ENCODE data around the gene EEIG1. TPM values are rescaled to one million over a fixed set of nuclear protein-coding genes. Genes with fewer than 3 reads are reported as not detected.

The EEIG1 gene
- total RNA-seq, 1 donor from 2014 or later, result 27.3 TPM

DNA sequence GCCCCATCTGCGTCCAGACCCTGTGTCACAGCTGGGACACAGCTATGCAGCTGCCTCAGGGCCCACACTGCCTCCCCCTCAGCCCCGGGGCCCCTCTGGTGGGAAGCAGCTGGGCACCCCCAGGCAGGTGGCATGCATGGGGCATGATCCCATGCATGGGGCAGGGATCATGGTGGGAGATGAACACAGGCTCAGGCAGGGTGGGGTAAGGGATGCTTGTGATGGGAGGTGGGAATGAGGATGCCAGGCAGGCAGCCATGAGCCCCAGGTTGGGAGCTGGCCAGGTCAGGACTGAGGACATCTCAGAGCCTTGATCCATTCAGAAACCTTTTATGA lies 19.7 kb downstream of the EEIG1 start:
- Mint-ChIP-seq H3K4me1 (ENCODE audit: unreplicated experiment) (no peaks in the 10 kb centered on the region), H3K27ac (ENCODE audit: unreplicated experiment) (no peak overlapping the region)

DNA sequence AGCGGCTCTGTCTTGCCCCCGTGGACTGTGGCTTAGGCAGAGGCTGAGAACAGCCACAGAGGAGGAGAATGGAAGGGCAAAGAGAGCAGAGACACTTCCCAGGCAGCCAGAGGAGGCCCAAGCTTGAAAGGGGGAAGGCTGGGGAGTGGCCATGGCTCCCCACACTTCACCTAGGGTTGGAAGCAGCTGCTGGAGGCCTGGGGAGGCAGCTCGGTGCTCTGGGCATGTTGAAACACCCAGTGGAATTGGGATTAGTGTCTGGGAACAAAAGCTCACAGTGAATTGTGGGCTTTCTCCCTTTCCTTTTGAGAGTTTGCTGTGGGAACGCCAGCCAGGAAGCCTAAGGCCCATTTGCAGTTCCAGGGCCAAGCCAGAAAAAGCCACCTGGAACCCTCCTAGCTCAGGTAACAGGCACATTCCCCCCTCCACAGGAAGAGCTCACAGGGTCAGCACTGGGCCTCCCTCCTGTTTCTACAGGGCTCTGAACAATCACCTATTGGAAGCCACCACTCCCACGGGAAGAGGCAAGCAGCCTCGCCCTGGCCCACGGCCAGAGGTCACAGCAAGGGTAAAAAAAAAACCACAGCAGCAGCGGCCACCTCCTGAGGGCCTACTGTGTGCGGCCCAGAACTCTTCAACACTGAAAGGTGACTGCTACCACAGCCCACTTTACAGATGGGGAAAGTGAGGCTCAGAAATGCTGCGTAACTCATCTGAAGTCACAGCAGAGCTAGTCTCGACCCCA lies 20.2 kb downstream of the EEIG1 start:
- H3K27ac Mint-ChIP-seq (ENCODE audit: unreplicated experiment), result no peak overlapping the region

More for the DNA sequence above, 19.7 kb downstream of the EEIG1 start:
- TF ChIP-seq, protein P1, sequence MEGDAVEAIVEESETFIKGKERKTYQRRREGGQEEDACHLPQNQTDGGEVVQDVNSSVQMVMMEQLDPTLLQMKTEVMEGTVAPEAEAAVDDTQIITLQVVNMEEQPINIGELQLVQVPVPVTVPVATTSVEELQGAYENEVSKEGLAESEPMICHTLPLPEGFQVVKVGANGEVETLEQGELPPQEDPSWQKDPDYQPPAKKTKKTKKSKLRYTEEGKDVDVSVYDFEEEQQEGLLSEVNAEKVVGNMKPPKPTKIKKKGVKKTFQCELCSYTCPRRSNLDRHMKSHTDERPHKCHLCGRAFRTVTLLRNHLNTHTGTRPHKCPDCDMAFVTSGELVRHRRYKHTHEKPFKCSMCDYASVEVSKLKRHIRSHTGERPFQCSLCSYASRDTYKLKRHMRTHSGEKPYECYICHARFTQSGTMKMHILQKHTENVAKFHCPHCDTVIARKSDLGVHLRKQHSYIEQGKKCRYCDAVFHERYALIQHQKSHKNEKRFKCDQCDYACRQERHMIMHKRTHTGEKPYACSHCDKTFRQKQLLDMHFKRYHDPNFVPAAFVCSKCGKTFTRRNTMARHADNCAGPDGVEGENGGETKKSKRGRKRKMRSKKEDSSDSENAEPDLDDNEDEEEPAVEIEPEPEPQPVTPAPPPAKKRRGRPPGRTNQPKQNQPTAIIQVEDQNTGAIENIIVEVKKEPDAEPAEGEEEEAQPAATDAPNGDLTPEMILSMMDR (IDR thresholded peaks at IDR 0.05; ENCODE audit: unreplicated experiment), result no peak
- DNase-seq (ENCODE audit: low spot score), result no peak
- H3K4me3 Mint-ChIP-seq (ENCODE audit: unreplicated experiment), result peak overlapping the region; percentile 18
- no peaks in the 10 kb centered on the region for H3K36me3 Mint-ChIP-seq (ENCODE audit: low read depth, unreplicated experiment)
- no peaks in the 10 kb centered on the region for H3K9me3 Mint-ChIP-seq (ENCODE audit: unreplicated experiment)
- H3K27me3 Mint-ChIP-seq (ENCODE audit: unreplicated experiment), result peaks cover 10% of the 10 kb centered on the region

DNA sequence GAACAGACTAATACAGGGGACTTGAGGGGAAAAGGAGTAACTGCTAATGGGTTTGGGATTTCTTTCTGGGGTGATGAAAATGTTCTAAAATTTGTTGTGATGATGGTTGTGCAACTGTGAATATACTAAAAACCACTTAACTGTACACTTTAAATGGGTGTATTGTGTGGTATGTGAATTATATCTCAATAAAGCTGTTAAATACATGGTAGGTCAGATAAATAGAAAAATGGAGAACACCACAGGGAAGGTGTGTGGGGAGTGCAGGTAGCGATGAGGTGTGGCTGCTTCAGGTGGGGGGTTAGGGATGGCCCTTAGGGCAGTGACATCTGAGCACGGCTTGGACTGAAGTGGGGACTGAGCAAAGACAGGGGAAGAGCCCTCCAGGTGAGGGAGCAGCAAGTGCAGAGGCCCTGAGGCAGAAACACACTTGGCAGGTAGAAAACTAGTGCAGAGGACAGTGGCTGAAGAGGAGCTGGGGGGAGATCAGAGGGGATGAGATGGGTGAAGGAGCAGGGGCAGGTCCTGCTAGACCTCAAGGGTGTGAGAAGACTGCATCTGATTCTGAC lies 20.9 kb downstream of the EEIG1 start:
- H3K36me3 Mint-ChIP-seq (ENCODE audit: low read depth, unreplicated experiment), result no peaks in the 10 kb centered on the region
- H3K27ac Mint-ChIP-seq (ENCODE audit: unreplicated experiment), result peak overlapping the region; percentile 4
- peaks cover 10% of the 10 kb centered on the region for H3K27me3 Mint-ChIP-seq (ENCODE audit: unreplicated experiment)
- DNase-seq (ENCODE audit: low spot score), result no peak
- no peak overlapping the region for H3K4me3 Mint-ChIP-seq (ENCODE audit: unreplicated experiment)
- H3K4me1 Mint-ChIP-seq (ENCODE audit: unreplicated experiment), result peaks cover 3% of the 10 kb centered on the region
- H3K9me3 Mint-ChIP-seq (ENCODE audit: unreplicated experiment), result no peaks in the 10 kb centered on the region
- TF ChIP-seq, protein P1 (IDR thresholded peaks at IDR 0.05; ENCODE audit: unreplicated experiment), result no peak

More for the DNA sequence above, 20.2 kb downstream of the EEIG1 start:
- TF ChIP-seq, protein P1 (IDR thresholded peaks at IDR 0.05; ENCODE audit: unreplicated experiment), result no peak
- no peak overlapping the region for H3K4me3 Mint-ChIP-seq (ENCODE audit: unreplicated experiment)
- H3K36me3 Mint-ChIP-seq (ENCODE audit: low read depth, unreplicated experiment), result no peaks in the 10 kb centered on the region
- no peaks in the 10 kb centered on the region for H3K9me3 Mint-ChIP-seq (ENCODE audit: unreplicated experiment)
- H3K27me3 Mint-ChIP-seq (ENCODE audit: unreplicated experiment), result peaks cover 10% of the 10 kb centered on the region
- H3K4me1 Mint-ChIP-seq (ENCODE audit: unreplicated experiment), result no peaks in the 10 kb centered on the region
- DNase-seq (ENCODE audit: low spot score), result no peak

DNA sequence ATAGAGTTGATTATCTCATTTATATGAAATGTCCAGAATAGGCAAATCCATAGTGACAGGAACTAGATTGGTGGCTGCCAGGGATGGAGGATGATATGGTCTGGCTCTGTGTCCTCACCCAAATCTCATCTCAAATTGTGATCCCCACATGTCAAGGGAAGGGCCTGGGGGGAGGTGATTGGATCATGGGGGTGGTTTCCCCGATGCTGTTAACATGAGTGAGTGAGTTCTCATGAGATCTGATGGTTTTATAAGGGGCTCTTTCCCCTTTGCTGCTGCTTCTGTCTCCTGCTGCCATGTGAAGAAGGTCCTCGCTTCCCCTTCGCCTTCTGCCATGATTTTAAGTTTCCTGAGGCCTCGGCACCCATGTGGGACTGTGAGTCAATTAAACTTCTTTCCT lies 21.4 kb downstream of the EEIG1 start:
- Mint-ChIP-seq H3K4me3 (ENCODE audit: unreplicated experiment) (no peak overlapping the region), H3K27me3 (ENCODE audit: unreplicated experiment) (peaks cover 10% of the 10 kb centered on the region), H3K36me3 (ENCODE audit: low read depth, unreplicated experiment) (no peaks in the 10 kb centered on the region), H3K27ac (ENCODE audit: unreplicated experiment) (no peak overlapping the region), H3K9me3 (ENCODE audit: unreplicated experiment) (no peaks in the 10 kb centered on the region), H3K4me1 (ENCODE audit: unreplicated experiment) (peaks cover 3% of the 10 kb centered on the region)
- TF ChIP-seq, protein P1 (IDR thresholded peaks at IDR 0.05; ENCODE audit: unreplicated experiment), result no peak
- DNase-seq (ENCODE audit: low spot score), result no peak

DNA sequence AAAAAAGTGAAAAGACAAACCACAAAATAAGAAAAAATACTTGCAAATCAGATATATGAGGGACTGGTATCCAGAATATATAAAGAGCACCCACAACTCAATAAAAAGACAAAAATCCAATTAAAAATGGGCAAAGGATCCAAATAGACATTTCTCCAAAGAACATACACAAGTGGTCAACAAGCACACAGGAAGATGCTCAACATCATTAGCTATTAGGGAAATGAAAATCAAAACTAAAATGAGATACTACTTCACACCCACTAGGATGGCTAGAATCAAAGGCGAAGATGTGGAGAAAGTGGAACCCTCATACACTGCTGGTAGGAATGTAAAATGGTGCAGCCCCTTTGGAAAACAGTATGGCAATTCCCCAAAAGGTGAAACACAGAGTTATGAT lies 22.1 kb downstream of the EEIG1 start:
- no peak overlapping the region for H3K4me3 Mint-ChIP-seq (ENCODE audit: unreplicated experiment)
- no peaks in the 10 kb centered on the region for H3K9me3 Mint-ChIP-seq (ENCODE audit: unreplicated experiment)
- H3K27ac Mint-ChIP-seq (ENCODE audit: unreplicated experiment), result no peak overlapping the region
- H3K4me1 Mint-ChIP-seq (ENCODE audit: unreplicated experiment), result peaks cover 3% of the 10 kb centered on the region
- H3K36me3 Mint-ChIP-seq (ENCODE audit: low read depth, unreplicated experiment), result no peaks in the 10 kb centered on the region
- TF ChIP-seq, protein P1 (IDR thresholded peaks at IDR 0.05; ENCODE audit: unreplicated experiment), result no peak
- H3K27me3 Mint-ChIP-seq (ENCODE audit: unreplicated experiment), result peaks cover 10% of the 10 kb centered on the region
- no peak for DNase-seq (ENCODE audit: low spot score)
